Activated T-cell treated with anti-CD3 and anti-CD28 coated beads, Interleukin-2, amount 50 U/mL, for 4 hours (primary cell): ENCODE data around the gene LAMC3. TPM values are rescaled to one million over a fixed set of nuclear protein-coding genes. Genes with fewer than 3 reads are reported as not detected.

Experiments
- ATAC-seq, 2 donors: fragments of 200-7000 bp; cut with Tn5 transposase; one replicate each; pipeline ENCODE4 v1.10.0; 2021
- DNase-seq: peaks from one replicate; pipeline ENCODE4 v3.0.0-alpha.2; 2020
- H3K27me3 Mint-ChIP-seq: one replicate; pipeline ENCODE4 v1.8.0; 2021; ENCODE audit warnings: low read depth, mixed read lengths
- H3K36me3 Mint-ChIP-seq: one replicate; pipeline ENCODE4 v1.8.0; 2022; ENCODE audit warnings: mixed read lengths; ENCODE audit not compliant: insufficient read depth
- H3K4me1 Mint-ChIP-seq: one replicate; pipeline ENCODE4 v1.8.0; 2021; ENCODE audit warnings: low read depth, mixed read lengths
- H3K4me3 Mint-ChIP-seq: one replicate; pipeline ENCODE4 v1.8.0; 2021; ENCODE audit warnings: mild to moderate bottlenecking, moderate library complexity, mixed read lengths
- H3K9me3 Mint-ChIP-seq: one replicate; pipeline ENCODE4 v1.8.0; 2021; ENCODE audit warnings: mixed read lengths
- total RNA-seq, 3 donors: library from RNA; stranded (reverse); gene quantifications; one replicate each; pipeline ENCODE4 v1.2.1, GENCODE V29; 2021

LAMC3 gene
- total RNA-seq, 3 donors from 2014 or later, result 0.05 to 0.71 (median 0.41) TPM

DNA sequence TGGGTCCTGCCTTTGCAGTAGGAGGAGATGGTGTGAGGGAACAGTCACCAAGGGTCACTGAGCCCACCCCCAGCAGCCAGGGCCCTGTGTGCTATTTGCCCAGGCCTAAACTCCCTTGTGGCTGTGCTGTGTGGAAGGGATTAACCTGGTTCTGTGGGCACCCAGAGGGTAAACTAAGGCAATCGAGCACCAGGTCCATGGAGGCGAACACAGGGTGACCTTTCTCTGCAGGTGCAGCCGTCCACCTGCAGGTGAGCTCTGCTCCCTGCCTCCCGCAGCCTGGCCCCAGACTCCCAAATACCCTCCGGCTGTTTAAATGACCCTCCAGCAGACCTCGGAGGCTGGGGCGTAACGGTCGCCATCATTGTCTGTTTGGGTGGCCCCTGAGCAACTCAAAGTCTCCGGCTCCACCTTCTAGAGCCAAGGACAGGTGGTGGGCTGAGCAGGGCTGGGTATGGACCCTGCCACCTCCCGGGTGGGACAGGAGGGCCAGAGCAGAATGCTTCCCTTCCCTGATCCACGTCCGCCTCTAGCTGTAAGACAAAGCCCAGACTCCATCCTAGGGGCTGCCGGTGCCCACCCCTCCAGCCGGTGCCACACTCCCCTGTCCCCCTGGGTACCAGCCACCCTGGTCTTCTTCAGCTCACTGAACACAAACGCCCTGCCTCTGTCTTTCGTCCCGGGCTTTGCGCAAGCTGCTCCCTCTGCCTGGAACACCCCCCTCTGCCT lies 35.9 kb upstream of the LAMC3 start:
- H3K4me3 Mint-ChIP-seq, result no peak overlapping the region
- H3K36me3 Mint-ChIP-seq, result no peaks in the 10 kb centered on the region
- no peaks in the 10 kb centered on the region for H3K4me1 Mint-ChIP-seq
- peaks cover 20% of the 10 kb centered on the region for H3K27me3 Mint-ChIP-seq
- no peak for DNase-seq
- no peak for ATAC-seq
- no peaks in the 10 kb centered on the region for H3K9me3 Mint-ChIP-seq

DNA sequence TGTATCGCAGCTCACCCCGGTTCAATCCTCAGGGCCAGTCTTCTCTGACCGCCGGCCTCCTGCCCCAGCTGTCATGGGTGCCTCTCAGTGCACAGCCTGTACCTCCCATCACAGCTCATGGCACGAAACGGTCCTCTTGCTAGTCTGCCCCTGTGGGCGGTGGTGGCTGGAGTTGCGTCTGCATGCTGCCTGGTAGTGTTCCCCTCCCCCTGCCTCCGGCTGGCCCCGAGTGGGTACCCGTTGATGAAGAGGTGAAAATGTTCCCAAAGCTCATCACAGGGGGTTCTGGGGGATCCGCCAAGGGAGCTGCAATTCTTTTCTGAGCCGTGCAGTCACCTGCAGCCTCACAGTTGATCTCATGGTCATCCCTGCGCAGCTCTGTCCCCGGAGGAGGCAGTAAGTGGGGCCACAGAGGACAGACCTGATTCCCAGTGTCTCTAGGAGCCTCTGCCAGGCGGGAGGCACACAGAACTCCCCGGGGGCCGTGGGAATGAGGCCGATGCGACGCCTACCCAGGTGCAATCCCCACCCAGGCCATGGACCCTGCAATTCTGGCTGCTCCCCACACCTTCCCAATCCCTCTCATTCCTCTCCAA lies 35.2 kb upstream of the LAMC3 start:
- no peak for ATAC-seq
- Mint-ChIP-seq H3K36me3 (no peaks in the 10 kb centered on the region), H3K4me3 (no peak overlapping the region), H3K27me3 (peaks cover 20% of the 10 kb centered on the region), H3K4me1 (no peaks in the 10 kb centered on the region), H3K9me3 (no peaks in the 10 kb centered on the region)
- DNase-seq, result no peak

DNA sequence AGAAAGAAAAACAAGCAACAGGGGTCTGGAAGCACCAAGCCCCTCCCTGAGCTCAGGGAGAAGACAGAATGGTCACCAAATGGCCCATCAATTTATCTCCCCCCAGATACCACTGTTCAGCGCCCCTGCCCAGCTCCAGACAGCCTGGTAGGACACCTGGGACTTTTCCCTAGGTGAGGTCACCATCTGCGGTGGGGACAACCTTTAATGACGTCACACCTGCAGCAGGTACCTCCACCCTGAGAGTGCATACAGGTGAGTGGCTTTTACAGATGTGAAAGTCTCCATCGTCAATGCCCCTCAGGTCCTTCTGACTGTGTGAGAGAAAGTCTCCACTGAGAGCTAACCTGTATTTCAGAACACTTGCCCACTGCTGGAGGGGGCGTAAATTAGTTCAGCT lies 34.3 kb upstream of the LAMC3 start:
- no peak for ATAC-seq
- peaks cover 20% of the 10 kb centered on the region for H3K27me3 Mint-ChIP-seq
- DNase-seq, result no peak
- no peaks in the 10 kb centered on the region for H3K9me3 Mint-ChIP-seq
- no peak overlapping the region for H3K4me3 Mint-ChIP-seq
- H3K36me3 Mint-ChIP-seq, result no peaks in the 10 kb centered on the region
- no peaks in the 10 kb centered on the region for H3K4me1 Mint-ChIP-seq

DNA sequence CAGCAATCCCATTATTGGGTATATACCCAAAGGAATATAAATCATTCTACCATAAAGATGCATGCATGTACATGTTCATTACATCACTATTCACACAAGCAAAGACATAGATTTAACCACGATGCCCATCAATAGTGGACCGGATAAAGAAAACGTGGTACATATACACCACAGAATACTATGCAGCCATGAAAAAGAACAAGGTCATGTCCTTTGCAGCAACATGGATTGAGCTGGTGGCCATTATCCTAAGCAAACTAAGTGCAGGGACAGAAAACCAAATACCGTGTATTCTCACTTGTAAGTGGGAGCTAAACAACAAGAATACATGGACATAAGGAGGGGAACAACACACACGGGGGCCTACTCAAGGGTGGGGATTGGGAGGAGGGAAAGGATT lies 33.8 kb upstream of the LAMC3 start:
- Mint-ChIP-seq H3K4me3 (no peak overlapping the region), H3K4me1 (no peaks in the 10 kb centered on the region), H3K9me3 (no peaks in the 10 kb centered on the region), H3K36me3 (no peaks in the 10 kb centered on the region), H3K27me3 (peaks cover 20% of the 10 kb centered on the region)
- no peak for ATAC-seq
- DNase-seq, result no peak

DNA sequence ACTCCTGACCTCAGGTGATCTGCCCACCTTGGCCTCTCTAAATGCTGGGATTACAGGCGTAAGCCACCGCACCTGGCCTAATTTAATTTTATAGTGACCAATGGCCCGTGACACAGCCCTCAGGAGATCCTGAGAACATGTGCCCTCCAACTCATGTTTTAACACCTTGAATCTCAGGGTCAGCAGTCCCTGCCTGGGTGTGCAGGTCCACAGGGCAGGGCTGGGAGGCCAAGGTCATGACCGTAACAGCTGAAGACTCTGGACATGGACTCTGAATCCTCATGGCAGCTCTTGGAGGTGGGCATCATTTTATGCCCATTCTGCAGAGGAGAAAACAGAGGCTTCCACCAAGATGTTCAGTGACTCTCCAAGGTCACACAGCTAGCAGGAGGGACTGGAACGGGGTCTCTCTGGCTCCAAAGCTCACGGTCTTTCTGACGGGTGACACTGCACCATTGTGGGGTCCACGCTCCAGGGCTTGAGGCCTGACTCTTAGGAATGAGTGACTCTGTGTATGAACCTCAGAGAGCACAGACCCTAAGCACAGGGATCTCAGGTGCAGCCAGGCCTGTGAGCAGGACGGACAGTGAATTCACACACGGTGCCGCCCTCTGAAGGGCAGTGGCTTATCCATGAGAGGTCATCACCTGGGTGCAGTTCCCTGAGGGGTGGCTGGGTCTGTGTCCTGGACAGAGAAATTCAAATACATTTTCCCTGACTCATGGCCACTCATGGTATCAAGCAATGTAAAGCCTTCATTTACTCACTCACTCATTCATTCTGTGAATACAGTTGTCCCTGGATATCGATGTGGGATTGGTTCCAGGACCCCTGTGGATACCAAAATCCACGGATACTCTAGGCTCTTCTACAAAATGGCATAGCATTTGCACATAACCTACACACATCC lies 32.8 kb upstream of the LAMC3 start:
- no peaks in the 10 kb centered on the region for H3K9me3 Mint-ChIP-seq
- ATAC-seq, result no peak

DNA sequence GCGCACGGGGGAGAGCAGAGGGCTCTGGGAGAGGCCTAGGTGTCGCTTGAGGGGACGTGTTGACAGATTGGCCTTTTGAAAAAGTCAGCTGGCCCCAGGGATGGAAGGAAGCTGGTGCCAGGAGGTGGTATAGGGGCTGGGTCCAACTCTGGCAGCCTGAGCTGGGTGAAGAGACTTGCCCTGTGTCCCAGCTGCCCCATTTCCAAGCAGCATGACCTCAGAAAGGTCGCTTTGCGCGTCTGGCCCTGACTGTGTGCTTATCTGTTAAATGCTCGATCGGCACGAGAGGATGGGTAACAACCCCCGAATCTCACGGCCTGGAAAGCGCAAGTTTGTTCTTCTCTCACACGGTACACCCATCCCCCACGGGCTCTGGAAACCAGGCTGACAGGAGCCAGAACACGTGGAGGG lies 31.2 kb upstream of the LAMC3 start:
- Mint-ChIP-seq H3K4me3 (no peak overlapping the region), H3K4me1 (no peaks in the 10 kb centered on the region), H3K27me3 (peaks cover 10% of the 10 kb centered on the region), H3K36me3 (no peaks in the 10 kb centered on the region), H3K9me3 (no peaks in the 10 kb centered on the region)
- DNase-seq, result no peak
- no peak for ATAC-seq

More for the DNA sequence above, 32.8 kb upstream of the LAMC3 start:
- Mint-ChIP-seq H3K4me1 (no peaks in the 10 kb centered on the region), H3K36me3 (no peaks in the 10 kb centered on the region), H3K27me3 (peaks cover 21% of the 10 kb centered on the region), H3K4me3 (no peak overlapping the region)
- no peak for DNase-seq

DNA sequence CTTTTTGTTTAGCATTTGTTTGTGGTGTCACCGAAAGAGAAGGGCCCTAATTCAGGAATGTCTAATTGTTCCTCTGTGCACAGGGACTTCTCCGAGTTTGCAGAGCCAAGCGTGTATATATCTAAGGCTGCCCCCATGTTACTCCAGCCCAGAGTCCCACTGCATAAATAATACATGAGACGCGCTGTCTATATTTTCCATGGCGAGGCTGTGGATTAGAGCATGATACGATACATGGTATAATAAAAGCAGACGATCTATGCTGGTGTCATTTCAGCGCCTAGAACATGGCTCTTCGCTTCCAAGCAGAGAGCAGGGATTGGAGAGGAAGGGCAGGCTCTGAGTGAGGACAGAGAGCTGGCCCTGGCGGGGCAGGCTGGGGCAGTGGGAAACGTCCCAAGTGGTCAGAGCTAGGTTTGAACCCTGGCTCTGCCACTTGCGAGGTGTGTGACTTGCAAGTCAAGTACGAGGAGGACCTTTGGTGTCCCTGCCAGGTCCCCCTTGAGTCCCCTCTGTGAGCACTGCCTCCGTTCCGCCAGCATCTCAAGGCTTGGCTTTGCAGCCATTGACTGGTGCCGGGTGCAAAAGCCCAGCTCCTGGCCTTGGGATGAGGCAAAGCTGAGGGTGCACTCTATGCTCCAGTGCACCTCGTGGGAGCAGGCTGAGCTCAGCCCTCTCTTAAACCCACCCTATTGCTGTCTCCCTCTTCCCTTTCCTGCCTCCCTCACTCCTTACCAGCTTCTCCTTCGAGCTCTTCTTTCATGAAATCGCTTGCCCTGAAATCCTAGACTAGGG lies 29.2 kb upstream of the LAMC3 start:
- Mint-ChIP-seq H3K4me1 (no peaks in the 10 kb centered on the region), H3K9me3 (no peaks in the 10 kb centered on the region), H3K36me3 (no peaks in the 10 kb centered on the region), H3K27me3 (peaks cover 3% of the 10 kb centered on the region), H3K4me3 (no peak overlapping the region)
- ATAC-seq (no peak), DNase-seq (no peak)

DNA sequence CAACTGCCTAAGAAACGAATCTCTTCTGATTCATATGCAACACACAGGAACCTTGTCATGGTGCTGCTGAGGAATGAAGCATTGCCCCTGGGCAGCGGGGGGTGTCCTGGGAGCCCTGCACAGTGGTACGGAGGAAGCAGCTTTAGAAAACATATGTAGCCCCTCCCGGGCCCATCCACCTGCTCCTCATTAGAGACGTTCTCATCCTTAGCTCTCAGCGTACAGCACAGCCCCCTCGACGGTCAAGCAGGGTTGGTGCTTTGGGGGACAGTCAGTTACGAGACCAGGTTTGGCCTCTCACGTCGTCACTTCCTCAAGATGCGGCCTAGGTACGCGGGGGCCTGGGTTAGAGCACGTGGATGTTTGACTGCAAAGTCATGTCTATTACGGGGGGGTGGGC lies 28.4 kb upstream of the LAMC3 start:
- H3K27me3 Mint-ChIP-seq, result peaks cover 3% of the 10 kb centered on the region
- DNase-seq, result no peak
- no peaks in the 10 kb centered on the region for H3K4me1 Mint-ChIP-seq
- no peak overlapping the region for H3K4me3 Mint-ChIP-seq
- no peaks in the 10 kb centered on the region for H3K9me3 Mint-ChIP-seq
- no peaks in the 10 kb centered on the region for H3K36me3 Mint-ChIP-seq
- no peak for ATAC-seq

DNA sequence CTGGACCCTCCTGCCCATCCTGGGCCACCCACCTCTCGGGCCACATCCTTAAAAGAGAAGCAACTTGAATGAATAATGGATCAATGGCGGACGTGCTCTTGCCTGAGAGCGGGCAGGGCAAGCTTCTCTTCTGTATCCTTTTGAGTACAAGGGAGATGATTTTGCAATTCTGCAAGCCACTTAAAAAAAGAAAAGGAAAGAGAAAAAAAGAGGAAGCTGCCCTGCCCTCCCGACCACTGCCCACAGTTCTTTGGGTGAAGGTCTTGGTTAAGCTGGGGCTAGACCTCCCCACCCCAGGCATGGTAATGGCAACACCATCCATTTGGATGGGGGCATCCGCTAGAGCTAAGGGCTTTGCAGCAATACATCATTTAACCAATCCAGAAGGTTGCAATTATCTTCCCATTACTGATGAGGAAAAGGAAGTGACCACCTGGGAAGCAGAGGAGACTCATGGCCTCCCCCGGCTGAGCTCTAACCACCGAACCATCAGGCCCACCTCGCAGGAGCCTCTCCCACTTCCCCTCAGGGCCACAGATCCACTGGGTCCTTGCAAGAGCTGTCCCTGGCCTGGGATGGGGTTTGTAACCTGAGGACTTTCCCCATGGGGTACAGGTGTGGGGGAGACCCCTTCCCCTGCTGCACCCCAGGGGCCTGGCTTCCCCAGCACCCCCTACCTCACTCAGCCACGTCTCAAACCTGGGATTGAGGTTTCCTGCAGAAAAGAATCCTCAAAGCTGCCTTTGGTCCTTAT lies 27.8 kb upstream of the LAMC3 start:
- peaks cover 3% of the 10 kb centered on the region for H3K27me3 Mint-ChIP-seq
- H3K9me3 Mint-ChIP-seq, result no peaks in the 10 kb centered on the region
- DNase-seq (no peak), ATAC-seq (no peak)
- H3K4me3 Mint-ChIP-seq, result no peak overlapping the region
- no peaks in the 10 kb centered on the region for H3K4me1 Mint-ChIP-seq
- no peaks in the 10 kb centered on the region for H3K36me3 Mint-ChIP-seq

DNA sequence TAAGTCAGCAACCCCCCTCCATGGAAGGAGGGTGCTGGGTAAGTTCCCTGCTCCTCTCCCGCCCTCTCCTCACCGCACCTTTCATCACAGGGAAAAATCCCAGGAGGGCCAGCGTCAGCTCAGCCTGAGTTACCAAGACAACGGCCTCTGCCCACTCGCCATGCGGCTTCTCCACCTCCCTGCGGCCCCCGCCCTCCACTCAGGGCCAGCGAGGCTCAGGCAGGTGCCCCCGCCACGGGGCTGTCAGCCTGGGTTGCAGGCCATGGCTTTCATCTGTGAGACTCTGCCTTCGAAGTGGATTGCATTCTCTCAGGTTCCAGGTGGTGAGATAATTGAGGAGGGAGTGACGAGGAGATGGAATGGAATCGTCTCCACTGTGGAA lies 27.2 kb upstream of the LAMC3 start:
- Mint-ChIP-seq H3K36me3 (no peaks in the 10 kb centered on the region), H3K4me1 (no peaks in the 10 kb centered on the region), H3K4me3 (no peak overlapping the region), H3K27me3 (peaks cover 3% of the 10 kb centered on the region), H3K9me3 (no peaks in the 10 kb centered on the region)
- no peak for ATAC-seq
- DNase-seq, result no peak

DNA sequence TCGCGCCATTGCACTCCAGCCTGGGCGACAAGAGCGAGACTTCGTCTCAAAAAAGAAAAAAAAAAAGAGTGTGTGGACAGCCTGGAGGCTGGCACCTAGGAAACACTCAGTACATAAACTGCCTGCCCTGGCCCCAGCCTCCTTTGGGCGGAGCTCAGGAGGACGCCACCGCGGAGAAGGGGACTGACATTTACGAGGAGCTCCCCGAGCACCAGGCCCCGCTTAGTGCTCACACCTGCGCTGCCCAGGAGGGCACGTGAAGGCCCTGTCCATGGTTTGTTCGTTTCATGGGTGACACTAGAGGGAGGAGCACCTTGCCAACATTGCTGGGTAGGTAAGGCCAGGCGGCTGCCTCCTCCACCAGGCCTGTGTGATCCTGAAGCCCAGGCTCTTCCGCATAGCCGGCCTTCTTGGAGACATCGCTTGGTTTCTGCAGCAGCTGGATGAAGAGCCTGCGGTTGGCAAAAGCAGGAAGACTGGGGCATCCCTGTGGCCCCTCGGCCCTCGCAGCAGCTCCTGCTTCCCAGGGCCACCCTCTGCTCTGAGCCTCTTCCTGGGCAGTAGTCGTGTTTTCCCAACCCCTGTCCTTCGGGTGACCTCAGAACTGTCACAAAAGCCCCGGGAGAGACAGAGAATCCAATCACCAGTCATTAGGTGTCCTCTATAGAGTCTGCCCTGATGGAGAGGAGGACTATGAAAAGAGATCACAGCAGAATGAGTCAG lies 26.2 kb upstream of the LAMC3 start:
- no peak for ATAC-seq
- H3K9me3 Mint-ChIP-seq, result no peaks in the 10 kb centered on the region
- H3K4me1 Mint-ChIP-seq, result no peaks in the 10 kb centered on the region
- H3K27me3 Mint-ChIP-seq, result peaks cover 3% of the 10 kb centered on the region
- no peaks in the 10 kb centered on the region for H3K36me3 Mint-ChIP-seq
- no peak for DNase-seq
- no peak overlapping the region for H3K4me3 Mint-ChIP-seq

DNA sequence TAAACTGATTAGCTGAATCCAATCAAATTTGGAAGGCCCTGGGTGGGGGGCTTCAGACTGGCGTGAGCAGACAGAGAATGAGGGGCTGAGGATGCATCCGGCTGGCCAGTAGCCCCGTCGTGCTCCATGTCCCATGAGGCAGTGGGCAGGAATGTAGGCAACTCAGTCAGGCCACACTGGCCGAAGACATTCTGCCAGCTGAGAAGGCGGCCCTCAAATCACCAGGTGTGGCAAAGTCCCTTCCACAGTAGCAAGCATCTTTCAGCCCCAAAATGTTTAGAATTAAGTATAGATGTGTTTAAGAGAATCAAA lies 25.7 kb upstream of the LAMC3 start:
- H3K4me1 Mint-ChIP-seq, result no peaks in the 10 kb centered on the region
- no peaks in the 10 kb centered on the region for H3K36me3 Mint-ChIP-seq
- H3K27me3 Mint-ChIP-seq, result peaks cover 3% of the 10 kb centered on the region
- no peaks in the 10 kb centered on the region for H3K9me3 Mint-ChIP-seq
- no peak for DNase-seq
- ATAC-seq, result no peak
- no peak overlapping the region for H3K4me3 Mint-ChIP-seq

DNA sequence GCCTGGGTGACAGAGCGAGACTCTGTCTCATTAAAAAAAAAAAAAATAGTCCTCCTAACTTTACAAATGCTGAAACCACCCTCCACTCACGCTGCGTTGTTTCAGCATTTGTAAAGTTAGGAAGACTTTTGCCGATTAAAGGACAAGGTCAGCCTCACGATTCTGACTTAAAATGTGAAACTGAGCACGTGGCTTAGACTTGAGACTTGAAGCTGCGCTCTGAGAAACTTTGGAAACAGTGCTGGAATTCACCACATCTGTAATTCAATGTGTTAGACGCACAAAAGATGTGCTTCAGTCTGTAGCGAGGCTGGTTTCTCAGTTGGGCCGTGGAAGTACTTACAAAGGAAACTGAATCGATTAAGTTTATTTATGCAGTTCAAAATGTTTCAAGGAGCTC lies 25.0 kb upstream of the LAMC3 start:
- no peaks in the 10 kb centered on the region for H3K4me1 Mint-ChIP-seq
- no peak overlapping the region for H3K4me3 Mint-ChIP-seq
- H3K36me3 Mint-ChIP-seq, result no peaks in the 10 kb centered on the region
- ATAC-seq, result no peak
- H3K27me3 Mint-ChIP-seq, result peaks cover 3% of the 10 kb centered on the region
- DNase-seq, result no peak
- H3K9me3 Mint-ChIP-seq, result no peaks in the 10 kb centered on the region
